SK-N-MC (cell line): ENCODE results near the gene CYP27C1.

Source experiments
- DNase-seq: peaks from one replicate; pipeline ENCODE4 v3.0.0-alpha.2; 2011; ENCODE audit warnings: low read depth, low spot score
- H3K27ac ChIP-seq: fragments of 200-600 bp; sonication (generic); 2 replicates; pipeline ENCODE4 v1.5.1; 2016; ENCODE audit warnings: mixed run types
- H3K36me3 ChIP-seq: fragments of 200-600 bp; sonication (generic); 2 replicates; pipeline ENCODE4 v1.6.1; 2017; ENCODE audit warnings: antibody characterized with exemption, low read length, mixed read lengths; ENCODE audit not compliant: insufficient read depth
- H3K4me3 ChIP-seq: fragments of 200-600 bp; sonication (generic); 2 replicates; pipeline ENCODE4 v1.5.1; 2016
- H3K9ac ChIP-seq: fragments of 200-600 bp; sonication (generic); 2 replicates; pipeline ENCODE4 v1.8.0; 2017; ENCODE audit warnings: mixed run types, mixed read lengths; ENCODE audit not compliant: insufficient read length
- H3K9me3 ChIP-seq: fragments of 200-600 bp; sonication (generic); 2 replicates; pipeline ENCODE4 v1.6.1; 2017; ENCODE audit warnings: low read depth, mild to moderate bottlenecking, antibody characterized with exemption, low read length, moderate library complexity, mixed read lengths
- EZH2 ChIP-seq: fragments of 200-600 bp; sonication (generic); IDR thresholded peaks from one replicate; pipeline ENCODE4 v1.6.1; 2017; ENCODE audit warnings: antibody characterized with exemption
- FOXP2 ChIP-seq: optimal IDR thresholded peaks from 2 replicates; pipeline ENCODE3; 2011; ENCODE audit warnings: mild to moderate bottlenecking, moderate library complexity; ENCODE audit not compliant: insufficient read depth; ENCODE audit errors: extremely low read length, control extremely low read depth
- POLR2AphosphoS5 ChIP-seq: IDR thresholded peaks from 2 replicates; pipeline ENCODE4 v1.6.1; 2012; ENCODE audit warnings: mild to moderate bottlenecking, low read depth, low read length, borderline replicate concordance

Gene CYP27C1

GRCh38 chr2:127143841-127144782 is 76.0 kb downstream of the CYP27C1 start:
- Histone ChIP-seq H3K27ac (0 out of 2 replicates have a peak overlapping the region, but pooled peaks have one; percentile 25), H3K4me3 (no peak overlapping the region), H3K9ac (no peak overlapping the region), H3K36me3 (no peaks in the 10 kb centered on the region), H3K9me3 (no peaks in the 10 kb centered on the region)
- DNase-seq, result no peak
- TF ChIP-seq FOXP2, result no peak
- no peak for TF ChIP-seq POLR2AphosphoS5
- no peak for TF ChIP-seq EZH2

GRCh38 chr2:127142663-127143630 is 77.2 kb downstream of the CYP27C1 start:
- Histone ChIP-seq H3K9ac (no peak overlapping the region), H3K27ac (no peak overlapping the region), H3K36me3 (no peaks in the 10 kb centered on the region), H3K4me3 (no peak overlapping the region), H3K9me3 (no peaks in the 10 kb centered on the region)
- DNase-seq, result no peak
- TF ChIP-seq FOXP2 (no peak), POLR2AphosphoS5 (no peak), EZH2 (no peak)

GRCh38 chr2:127140538-127140937 is 79.6 kb downstream of the CYP27C1 start:
- no peaks in the 10 kb centered on the region for H3K36me3 ChIP-seq
- H3K9me3 ChIP-seq, result no peaks in the 10 kb centered on the region
- no peak for DNase-seq
- H3K9ac ChIP-seq, result no peak overlapping the region
- TF ChIP-seq POLR2AphosphoS5 (no peak), EZH2 (no peak), FOXP2 (no peak)
- H3K4me3 ChIP-seq, result no peak overlapping the region
- H3K27ac ChIP-seq, result no peak overlapping the region

GRCh38 chr2:127139766-127140165 is 80.3 kb downstream of the CYP27C1 start:
- Histone ChIP-seq H3K27ac (no peak overlapping the region), H3K9me3 (no peaks in the 10 kb centered on the region), H3K36me3 (no peaks in the 10 kb centered on the region), H3K9ac (no peak overlapping the region), H3K4me3 (no peak overlapping the region)
- DNase-seq, result no peak
- TF ChIP-seq POLR2AphosphoS5 (no peak), FOXP2 (no peak), EZH2 (no peak)

- Histone ChIP-seq H3K36me3 (no peaks in the 10 kb centered on the region), H3K4me3 (no peak overlapping the region)
- DNase-seq, result no peak
Observed at GRCh38 chr2:127138281-127138680, 81.8 kb downstream of the CYP27C1 start.

GRCh38 chr2:127137741-127138140 is 82.4 kb downstream of the CYP27C1 start:
- no peak overlapping the region for H3K4me3 ChIP-seq
- H3K9ac ChIP-seq, result no peak overlapping the region
- DNase-seq, result no peak
- no peak overlapping the region for H3K27ac ChIP-seq
- no peaks in the 10 kb centered on the region for H3K9me3 ChIP-seq
- TF ChIP-seq FOXP2 (no peak), EZH2 (no peak), POLR2AphosphoS5 (no peak)
- no peaks in the 10 kb centered on the region for H3K36me3 ChIP-seq

More at GRCh38 chr2:127138281-127138680, 81.8 kb downstream of the CYP27C1 start:
- no peak overlapping the region for H3K9ac ChIP-seq
- H3K9me3 ChIP-seq, result no peaks in the 10 kb centered on the region
- no peak overlapping the region for H3K27ac ChIP-seq
- TF ChIP-seq EZH2, result no peak
- no peak for TF ChIP-seq POLR2AphosphoS5

GRCh38 chr2:127137225-127137624 is 82.9 kb downstream of the CYP27C1 start:
- no peak overlapping the region for H3K27ac ChIP-seq
- H3K36me3 ChIP-seq, result no peaks in the 10 kb centered on the region
- TF ChIP-seq EZH2 (no peak), FOXP2 (no peak), POLR2AphosphoS5 (no peak)
- no peaks in the 10 kb centered on the region for H3K9me3 ChIP-seq
- no peak for DNase-seq
- H3K9ac ChIP-seq, result no peak overlapping the region
- no peak overlapping the region for H3K4me3 ChIP-seq
